Stimulated activated CD4-positive, alpha-beta T cell treated with anti-CD3 and anti-CD28 coated beads, Interleukin-1b, Interleukin-23, amount 100 ng/mL, for 1 hour (primary cell): ENCODE measurements around the gene KDM1B.
"Not testable (repeated sequence)": the region's sequence is repeated elsewhere in the genome, so short reads cannot be mapped to it uniquely, and the experiment has no call there.

ENCODE experiments used
- DNase-seq, 2 donors: peaks; one replicate each; pipeline ENCODE4 v3.0.0-alpha.2; 2020; ENCODE audit warnings: low read depth in 2 of 2

KDM1B gene

GRCh38 chr6:18186540-18187250, 31.5 kb downstream of the KDM1B start:
- no peak for DNase-seq

- no peak for DNase-seq
Observed at GRCh38 chr6:18187701-18188100, 32.5 kb downstream of the KDM1B start.

- DNase-seq: no peak
Observed at GRCh38 chr6:18189196-18189595, 34.0 kb downstream of the KDM1B start.

- no peak for DNase-seq
Observed at GRCh38 chr6:18192026-18192425, 36.8 kb downstream of the KDM1B start.

GRCh38 chr6:18203786-18204185, 48.6 kb downstream of the KDM1B start:
- no peak for DNase-seq

- no peak for DNase-seq
Observed at GRCh38 chr6:18204691-18205090, 49.5 kb downstream of the KDM1B start.

- no peak for DNase-seq
Observed at GRCh38 chr6:18206591-18206990, 51.4 kb downstream of the KDM1B start.

GRCh38 chr6:18207438-18207837, 52.2 kb downstream of the KDM1B start:
- DNase-seq: no peak

- no peak for DNase-seq
Observed at GRCh38 chr6:18207949-18208348, 52.7 kb downstream of the KDM1B start.

- not testable (repeated sequence) for DNase-seq
Observed at GRCh38 chr6:18208778-18209177, 53.6 kb downstream of the KDM1B start.

- DNase-seq: no peak
Observed at GRCh38 chr6:18209539-18210197, 54.4 kb downstream of the KDM1B start.

- no peak for DNase-seq
Observed at GRCh38 chr6:18210707-18211106, 55.5 kb downstream of the KDM1B start.

- DNase-seq: no peak
Observed at GRCh38 chr6:18211338-18211737, 56.1 kb downstream of the KDM1B start.

GRCh38 chr6:18212231-18212630, 57.0 kb downstream of the KDM1B start:
- DNase-seq: no peak

- DNase-seq: no peak
Observed at GRCh38 chr6:18213439-18213838, 58.2 kb downstream of the KDM1B start.

GRCh38 chr6:18214003-18214402, 58.8 kb downstream of the KDM1B start:
- no peak for DNase-seq

- no peak for DNase-seq
Observed at GRCh38 chr6:18215436-18215835, 60.2 kb downstream of the KDM1B start.

GRCh38 chr6:18216411-18216810, 61.2 kb downstream of the KDM1B start:
- DNase-seq: no peak

GRCh38 chr6:18218233-18218632, 63.0 kb downstream of the KDM1B start:
- DNase-seq: no peak

- no peak for DNase-seq
Observed at GRCh38 chr6:18219591-18219990, 64.4 kb downstream of the KDM1B start.

GRCh38 chr6:18221288-18221615, 66.0 kb downstream of the KDM1B start:
- DNase-seq: no peak

- DNase-seq: not testable (repeated sequence)
Observed at GRCh38 chr6:18226451-18227105, 71.4 kb downstream of the KDM1B start.

- DNase-seq: not testable (repeated sequence)
Observed at GRCh38 chr6:18227166-18227565, 71.9 kb downstream of the KDM1B start.
